WERI-Rb-1 (cell line): ENCODE results near the gene FDX2.

ENCODE experiments used
- DNase-seq: peaks from one replicate; pipeline ENCODE4 v3.0.0-alpha.2; 2020
- H3K27ac ChIP-seq: fragments of 250-450 bp; sonication (Bioruptor Pico); 2 replicates; pipeline ENCODE4 v1.5.1; 2020; ENCODE audit warnings: mild to moderate bottlenecking, moderate library complexity
- H3K27me3 ChIP-seq: fragments of 250-450 bp; sonication (Bioruptor Pico); 2 replicates; pipeline ENCODE4 v1.5.1; 2021; ENCODE audit warnings: mild to moderate bottlenecking, low read depth, moderate library complexity; ENCODE audit not compliant: insufficient read depth, severe bottlenecking
- H3K36me3 ChIP-seq: fragments of 250-450 bp; sonication (Bioruptor Pico); 2 replicates; pipeline ENCODE4 v1.5.1; 2020; ENCODE audit warnings: mild to moderate bottlenecking, moderate library complexity
- H3K4me3 ChIP-seq: 2 replicates; pipeline ENCODE4 v1.5.1; 2011; ENCODE audit warnings: low read depth, mild to moderate bottlenecking, control low read depth, low read length
- H3K9me3 ChIP-seq: fragments of 250-450 bp; sonication (Bioruptor Pico); 2 replicates; pipeline ENCODE4 v1.5.1; 2021; ENCODE audit warnings: mild to moderate bottlenecking, moderate library complexity; ENCODE audit not compliant: severe bottlenecking
- TF ChIP-seq, protein P1 (sequence below): IDR thresholded peaks from 2 replicates; pipeline ENCODE4 v1.5.1; 2011; ENCODE audit warnings: low read depth, mild to moderate bottlenecking, control low read depth, inconsistent platforms, low read length

FDX2 gene

GRCh38 chr19:10317045-10317856 lies 1.4 kb upstream of the FDX2 start:
- Histone ChIP-seq H3K27ac (no peak overlapping the region; the same call in 1 of the 2 replicates), H3K9me3 (no peaks in the 10 kb centered on the region), H3K4me3 (no peak overlapping the region), H3K36me3 (peaks cover 66% of the 10 kb centered on the region), H3K27me3 (no peaks in the 10 kb centered on the region)
- no peak for DNase-seq
- TF ChIP-seq, protein P1, sequence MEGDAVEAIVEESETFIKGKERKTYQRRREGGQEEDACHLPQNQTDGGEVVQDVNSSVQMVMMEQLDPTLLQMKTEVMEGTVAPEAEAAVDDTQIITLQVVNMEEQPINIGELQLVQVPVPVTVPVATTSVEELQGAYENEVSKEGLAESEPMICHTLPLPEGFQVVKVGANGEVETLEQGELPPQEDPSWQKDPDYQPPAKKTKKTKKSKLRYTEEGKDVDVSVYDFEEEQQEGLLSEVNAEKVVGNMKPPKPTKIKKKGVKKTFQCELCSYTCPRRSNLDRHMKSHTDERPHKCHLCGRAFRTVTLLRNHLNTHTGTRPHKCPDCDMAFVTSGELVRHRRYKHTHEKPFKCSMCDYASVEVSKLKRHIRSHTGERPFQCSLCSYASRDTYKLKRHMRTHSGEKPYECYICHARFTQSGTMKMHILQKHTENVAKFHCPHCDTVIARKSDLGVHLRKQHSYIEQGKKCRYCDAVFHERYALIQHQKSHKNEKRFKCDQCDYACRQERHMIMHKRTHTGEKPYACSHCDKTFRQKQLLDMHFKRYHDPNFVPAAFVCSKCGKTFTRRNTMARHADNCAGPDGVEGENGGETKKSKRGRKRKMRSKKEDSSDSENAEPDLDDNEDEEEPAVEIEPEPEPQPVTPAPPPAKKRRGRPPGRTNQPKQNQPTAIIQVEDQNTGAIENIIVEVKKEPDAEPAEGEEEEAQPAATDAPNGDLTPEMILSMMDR, result no peak

- Histone ChIP-seq H3K9me3 (no peaks in the 10 kb centered on the region), H3K36me3 (peaks cover 58% of the 10 kb centered on the region), H3K27ac (peak overlapping the region; percentile 71), H3K4me3 (peak overlapping the region; percentile 86; the same call in 1 of the 2 replicates), H3K27me3 (no peaks in the 10 kb centered on the region)
- DNase-seq, result peak; percentile 41
- TF ChIP-seq, protein P1, result no peak
Measured at GRCh38 chr19:10316229-10317044, 622 bp upstream of the FDX2 start.

DNA sequence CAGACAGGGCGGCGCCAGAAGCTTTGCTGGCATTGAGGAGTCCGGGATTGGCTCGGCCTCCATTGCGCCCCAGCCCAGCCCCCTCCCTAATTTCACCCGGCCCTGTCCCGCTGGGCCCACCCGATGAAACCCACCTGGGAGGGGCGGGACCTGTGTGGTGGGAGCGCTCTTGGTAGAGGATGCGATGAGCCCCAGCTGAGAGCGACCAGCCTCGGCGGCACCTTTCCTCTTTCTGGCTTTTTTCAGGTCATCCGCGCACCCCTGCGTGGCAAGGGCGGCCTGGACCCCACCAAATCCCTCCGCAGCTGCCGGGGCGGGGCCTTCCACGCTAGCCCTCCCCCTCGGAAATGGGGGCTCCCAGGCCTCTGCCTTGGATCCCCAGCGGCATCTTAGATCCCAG lies 6.4 kb downstream of the FDX2 start, which contains the start of gene ZGLP1:
TSS of gene ZGLP1 (minus strand) at position 393 of the 400 bp plus-strand sequence.
- Histone ChIP-seq H3K36me3 (peaks cover 22% of the 10 kb centered on the region), H3K27me3 (no peaks in the 10 kb centered on the region), H3K27ac (no peak within 1 kb of the TSS), H3K9me3 (no peaks in the 10 kb centered on the region), H3K4me3 (no peak within 1 kb of the TSS)
- no peak for DNase-seq
- TF ChIP-seq, protein P1, result no peak

DNA sequence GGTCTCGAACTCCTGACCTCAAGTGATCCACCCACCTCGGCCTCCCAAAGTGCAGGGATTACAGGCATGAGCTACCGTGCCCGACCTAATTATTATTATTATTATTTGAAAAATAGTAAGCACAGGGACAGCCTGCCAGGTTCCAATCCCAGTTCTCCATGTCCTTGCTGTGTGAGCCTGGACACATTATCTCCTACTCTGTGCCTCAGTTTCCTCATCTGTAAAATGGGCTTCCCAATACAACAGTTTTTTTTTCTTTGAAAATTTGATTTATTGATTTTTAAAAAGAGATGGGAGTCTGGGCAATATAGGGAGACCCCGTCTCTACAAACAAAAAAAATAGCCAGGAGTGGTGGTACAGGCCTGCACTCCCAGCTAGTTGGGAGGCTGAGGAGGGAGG lies 9.5 kb downstream of the FDX2 start:
- Histone ChIP-seq H3K36me3 (peaks cover 12% of the 10 kb centered on the region), H3K27me3 (no peaks in the 10 kb centered on the region), H3K4me3 (no peak overlapping the region), H3K9me3 (no peaks in the 10 kb centered on the region), H3K27ac (no peak overlapping the region; the same call in 1 of the 2 replicates)
- no peak for DNase-seq
- TF ChIP-seq, protein P1, result no peak

DNA sequence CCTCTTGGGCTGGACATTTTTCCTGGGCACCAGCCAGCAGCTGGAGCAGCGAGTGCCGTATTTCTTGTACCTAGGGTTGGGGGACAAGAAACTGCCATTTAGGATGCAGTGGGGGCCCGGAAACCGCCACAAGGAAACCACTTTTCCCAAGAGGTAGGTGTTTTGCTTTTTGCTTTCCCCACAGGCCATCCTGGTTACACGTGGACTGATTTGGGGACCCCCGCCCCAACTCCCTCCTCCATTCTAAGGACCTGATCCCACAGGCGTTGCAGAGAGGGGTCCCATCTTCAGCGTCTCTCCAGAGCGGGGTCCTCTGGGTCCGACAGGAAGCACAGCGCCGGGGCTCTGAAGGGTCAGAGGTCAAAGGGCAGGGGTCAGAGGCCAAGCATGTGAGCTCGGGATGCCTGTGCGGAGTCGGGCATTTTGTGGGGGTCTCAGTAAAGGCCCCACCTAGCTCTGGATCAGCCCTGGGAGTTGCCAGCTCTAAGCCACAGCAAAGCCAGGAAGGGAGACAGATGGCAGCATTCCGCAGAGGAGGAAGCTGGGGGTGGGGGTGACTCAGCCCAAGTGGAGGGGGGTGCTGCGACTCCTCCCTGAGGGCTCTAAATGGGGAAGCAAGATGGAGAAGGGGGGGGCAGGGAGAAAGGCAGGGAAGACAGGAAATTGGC lies 10.5 kb downstream of the FDX2 start:
- TF ChIP-seq, protein P1, result no peak
- Histone ChIP-seq H3K27ac (peak overlapping the region; percentile 76), H3K9me3 (no peaks in the 10 kb centered on the region), H3K27me3 (no peaks in the 10 kb centered on the region), H3K36me3 (peaks cover 12% of the 10 kb centered on the region), H3K4me3 (no peak overlapping the region)
- peak; percentile 88 for DNase-seq
